ENCODE results near the gene CSF3R.

The CSF3R gene

GRCh38 chr1:36458910-36459309, 23.8 kb downstream of the CSF3R start:
- no peak for DNase-seq (ENCODE audit: low read depth in 2 of 2)

GRCh38 chr1:36457691-36458090, 25.0 kb downstream of the CSF3R start:
- no peak for DNase-seq (ENCODE audit: low read depth in 2 of 2)

GRCh38 chr1:36456391-36456928, 26.3 kb downstream of the CSF3R start:
- DNase-seq (ENCODE audit: low read depth in 2 of 2) = no peak

GRCh38 chr1:36455386-36455785, 27.3 kb downstream of the CSF3R start:
- DNase-seq (ENCODE audit: low read depth in 2 of 2) = no peak

GRCh38 chr1:36453600-36454388, 28.9 kb downstream of the CSF3R start:
- no peak for DNase-seq (ENCODE audit: low read depth in 2 of 2)

GRCh38 chr1:36453051-36453450, 29.7 kb downstream of the CSF3R start:
- no peak for DNase-seq (ENCODE audit: low read depth in 2 of 2)

GRCh38 chr1:36450919-36451305, 31.8 kb downstream of the CSF3R start:
- no peak for DNase-seq (ENCODE audit: low read depth in 2 of 2)

GRCh38 chr1:36450270-36450918, 32.3 kb downstream of the CSF3R start, which contains the start of gene OSCP1:
Gene OSCP1 (minus strand): TSS chr1:36450451. CDS start chr1:36450369, 82 bp downstream.
- peak; percentile 66 to 68 for DNase-seq (ENCODE audit: low read depth in 2 of 2)

- DNase-seq (ENCODE audit: low read depth in 2 of 2) = no peak
Observed at GRCh38 chr1:36448530-36449056, 34.1 kb downstream of the CSF3R start.

- DNase-seq (ENCODE audit: low read depth in 2 of 2) = no peak
Observed at GRCh38 chr1:36447450-36447849, 35.3 kb downstream of the CSF3R start.

GRCh38 chr1:36446746-36447145, 36.0 kb downstream of the CSF3R start:
- DNase-seq (ENCODE audit: low read depth in 2 of 2) = no peak

GRCh38 chr1:36446271-36446670, 36.4 kb downstream of the CSF3R start:
- no peak for DNase-seq (ENCODE audit: low read depth in 2 of 2)

- DNase-seq (ENCODE audit: low read depth in 2 of 2) = no peak
Observed at GRCh38 chr1:36443297-36443696, 39.4 kb downstream of the CSF3R start.

- no peak for DNase-seq (ENCODE audit: low read depth in 2 of 2)
Observed at GRCh38 chr1:36442337-36442736, 40.4 kb downstream of the CSF3R start.

- no peak for DNase-seq (ENCODE audit: low read depth in 2 of 2)
Observed at GRCh38 chr1:36440646-36441045, 42.1 kb downstream of the CSF3R start.

GRCh38 chr1:36440044-36440443, 42.7 kb downstream of the CSF3R start:
- DNase-seq (ENCODE audit: low read depth in 2 of 2) = no peak

GRCh38 chr1:36438715-36439114, 44.0 kb downstream of the CSF3R start:
- no peak for DNase-seq (ENCODE audit: low read depth in 2 of 2)

- DNase-seq (ENCODE audit: low read depth in 2 of 2) = no peak
Observed at GRCh38 chr1:36436821-36437220, 45.9 kb downstream of the CSF3R start.

GRCh38 chr1:36433102-36433501, 49.6 kb downstream of the CSF3R start:
- no peak for DNase-seq (ENCODE audit: low read depth in 2 of 2)

GRCh38 chr1:36432616-36433015, 50.1 kb downstream of the CSF3R start:
- no peak for DNase-seq (ENCODE audit: low read depth in 2 of 2)

GRCh38 chr1:36425791-36426190, 56.9 kb downstream of the CSF3R start:
- no peak for DNase-seq (ENCODE audit: low read depth in 2 of 2)

- no peak for DNase-seq (ENCODE audit: low read depth in 2 of 2)
Observed at GRCh38 chr1:36421649-36422048, 61.1 kb downstream of the CSF3R start.

GRCh38 chr1:36420836-36421317, 61.8 kb downstream of the CSF3R start:
- peak; percentile 64 to 77 for DNase-seq (ENCODE audit: low read depth in 2 of 2)
